ENCODE measurements around the gene CADM3. TPM values are rescaled to one million over a fixed set of nuclear protein-coding genes. Genes with fewer than 3 reads are reported as not detected.

Gene CADM3
- total RNA-seq, 1 experiment from 2014 or later, result not detected

- H3K79me2 ChIP-seq (ENCODE audit: low read depth), result no peaks in the 10 kb centered on the region
- intact Hi-C loops (cut with micrococcal nuclease; ENCODE audit: unreplicated experiment), result no loop called here
- H3K9me2 ChIP-seq (ENCODE audit: insufficient read depth), result no peaks in the 10 kb centered on the region
- peaks cover 60% of the 10 kb centered on the region for H3K27me3 ChIP-seq (ENCODE audit: insufficient read depth, low read depth)
- no peaks in the 10 kb centered on the region for H3K9me3 ChIP-seq (ENCODE audit: insufficient read depth, low read depth)
- POLR2A ChIA-PET (ENCODE audit: unreplicated experiment), result no interaction called here
- no peaks in the 10 kb centered on the region for H3F3A ChIP-seq (ENCODE audit: insufficient read depth, low read depth)
- no peak overlapping the region for H3K4me2 ChIP-seq
- H3K27ac ChIP-seq, result no peak overlapping the region
- H3K4me1 ChIP-seq (replicated peaks; ENCODE audit: insufficient read depth), result no peaks in the 10 kb centered on the region
- no peak for DNase-seq
- no peaks in the 10 kb centered on the region; the same call in 1 of the 2 replicates for H4K20me1 ChIP-seq (ENCODE audit: insufficient read depth)
- no peak overlapping the region for H3K4me3 ChIP-seq
- TF ChIP-seq EZH2 (IDR thresholded peaks at IDR 0.05; ENCODE audit: low read depth) (no peak), CTCF (conservative IDR thresholded peaks at IDR 0.05) (no peak)
- no peaks in the 10 kb centered on the region for H3K36me3 ChIP-seq (ENCODE audit: low read depth)
- BruUV-seq (replicated peaks), result no TSS peak
- no peak overlapping the region for H2AFZ ChIP-seq
- CTCF ChIA-PET, result no interaction called here
These were observed 32.2 kb downstream of the CADM3 start for GRCh38 chr1:159203610-159204009.

DNA sequence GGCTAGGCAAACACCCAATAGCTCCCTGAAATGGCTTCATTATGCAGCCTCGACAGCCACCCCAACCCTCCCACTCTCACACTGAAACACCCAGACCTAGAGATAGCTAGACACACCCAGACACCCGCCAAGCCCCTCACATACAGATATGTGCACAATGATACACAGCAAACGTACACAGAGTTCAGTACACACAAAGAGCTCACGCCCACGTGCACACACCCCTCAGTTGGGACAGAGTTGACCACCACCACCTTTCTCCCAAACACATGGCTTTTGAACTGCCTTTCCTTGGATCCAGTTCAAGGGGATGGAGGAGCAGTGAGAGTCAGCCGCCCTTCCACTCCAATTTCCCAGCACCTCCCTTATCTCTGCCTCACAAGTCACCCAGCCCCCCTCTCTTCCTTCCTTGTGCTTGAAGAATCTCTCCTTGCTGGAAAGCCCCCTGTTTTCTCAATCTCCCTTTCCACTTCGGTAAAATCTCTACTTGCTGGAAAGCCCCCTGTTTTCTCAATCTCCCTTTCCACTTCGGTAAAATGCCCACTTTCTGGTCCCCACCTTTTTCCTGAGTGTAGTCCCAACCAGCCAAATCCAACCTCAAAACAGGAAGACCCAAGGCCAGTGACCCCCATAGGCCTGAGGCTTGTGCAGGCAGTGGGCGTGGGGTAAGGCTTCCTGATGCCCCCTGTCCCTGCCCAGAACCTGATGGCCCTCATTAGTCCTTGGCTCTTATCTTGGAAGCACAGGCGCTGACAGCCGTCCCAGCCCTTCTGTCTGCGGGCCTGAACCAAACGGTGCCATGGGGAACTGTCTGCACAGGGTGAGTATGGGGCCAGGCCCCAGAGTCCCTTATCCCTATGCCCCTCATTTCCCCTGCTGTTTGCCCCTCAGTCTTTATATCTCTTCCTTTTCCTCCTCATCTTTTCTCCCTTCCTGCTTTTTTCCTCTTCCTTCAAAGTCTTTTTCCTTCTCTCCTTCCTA is 33.0 kb downstream of the CADM3 start, which contains the start of gene ACKR1:
Gene ACKR1, plus strand, starts transcription at position 715 of the 981 bp plus-strand sequence. Its CDS starts 85 bp downstream, at position 800.
- Histone ChIP-seq H3K36me3 (ENCODE audit: low read depth) (no peaks in the 10 kb centered on the region), H3F3A (ENCODE audit: insufficient read depth, low read depth) (no peaks in the 10 kb centered on the region), H3K4me1 (replicated peaks; ENCODE audit: insufficient read depth) (no peaks in the 10 kb centered on the region), H3K4me2 (no peak within 1 kb of the TSS), H4K20me1 (ENCODE audit: insufficient read depth) (no peaks in the 10 kb centered on the region), H3K27me3 (ENCODE audit: insufficient read depth, low read depth) (peaks cover 65% of the 10 kb centered on the region), H3K9me3 (ENCODE audit: insufficient read depth, low read depth) (no peaks in the 10 kb centered on the region), H3K9me2 (ENCODE audit: insufficient read depth) (no peaks in the 10 kb centered on the region), H3K27ac (no peak within 1 kb of the TSS), H3K79me2 (ENCODE audit: low read depth) (no peaks in the 10 kb centered on the region), H3K4me3 (no peak within 1 kb of the TSS), H2AFZ (no peak within 1 kb of the TSS)
- no TSS peak for BruUV-seq (replicated peaks)
- CTCF ChIA-PET, result no interaction called here
- no peak for DNase-seq
- no peak for TF ChIP-seq EZH2 (IDR thresholded peaks at IDR 0.05; ENCODE audit: low read depth)
- TF ChIP-seq CTCF (conservative IDR thresholded peaks at IDR 0.05), result no peak
- intact Hi-C loops (cut with micrococcal nuclease; ENCODE audit: unreplicated experiment), result no loop called here
- POLR2A ChIA-PET (ENCODE audit: unreplicated experiment), result no interaction called here

GRCh38 chr1:159205225-159205624 is 33.8 kb downstream of the CADM3 start:
- BruUV-seq (replicated peaks), result no TSS peak
- H3K27ac ChIP-seq, result no peak overlapping the region
- no peak overlapping the region for H3K4me3 ChIP-seq
- no peaks in the 10 kb centered on the region for H3K36me3 ChIP-seq (ENCODE audit: low read depth)
- ChIA-PET POLR2A (ENCODE audit: unreplicated experiment) (no interaction called here), CTCF (no interaction called here)
- H3K79me2 ChIP-seq (ENCODE audit: low read depth), result no peaks in the 10 kb centered on the region
- DNase-seq, result no peak
- H2AFZ ChIP-seq, result no peak overlapping the region
- H3F3A ChIP-seq (ENCODE audit: insufficient read depth, low read depth), result no peaks in the 10 kb centered on the region
- TF ChIP-seq CTCF (conservative IDR thresholded peaks at IDR 0.05), result no peak
- TF ChIP-seq EZH2 (IDR thresholded peaks at IDR 0.05; ENCODE audit: low read depth), result no peak
- H3K4me1 ChIP-seq (replicated peaks; ENCODE audit: insufficient read depth), result no peaks in the 10 kb centered on the region
- H3K4me2 ChIP-seq, result no peak overlapping the region
- H3K27me3 ChIP-seq (ENCODE audit: insufficient read depth, low read depth), result peaks cover 69% of the 10 kb centered on the region
- intact Hi-C loops (cut with micrococcal nuclease; ENCODE audit: unreplicated experiment), result no loop called here
- no peaks in the 10 kb centered on the region for H3K9me3 ChIP-seq (ENCODE audit: insufficient read depth, low read depth)
- no peaks in the 10 kb centered on the region for H3K9me2 ChIP-seq (ENCODE audit: insufficient read depth)
- no peaks in the 10 kb centered on the region for H4K20me1 ChIP-seq (ENCODE audit: insufficient read depth)

Measured in PC-9 (cell line).